ENCODE data around the gene PRKAG3.

DNA sequence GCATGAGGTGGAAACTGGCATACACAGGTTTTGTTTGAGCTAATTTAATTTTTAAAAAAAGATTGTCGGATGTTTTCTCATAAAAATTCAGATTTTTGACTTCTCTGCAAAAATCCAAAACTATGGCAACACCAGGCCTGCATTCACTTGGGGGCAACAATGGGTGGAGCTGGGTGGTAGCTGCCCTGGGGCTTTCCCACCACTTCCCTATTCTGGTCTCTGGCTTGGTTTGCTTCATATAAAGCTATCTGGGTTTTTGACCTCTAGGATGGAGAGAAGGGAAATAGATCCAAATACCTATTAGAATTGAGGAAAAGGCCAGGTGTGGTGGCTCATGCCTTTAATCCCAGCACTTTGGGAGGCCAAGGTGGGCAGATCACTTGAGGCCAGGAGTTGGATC lies 55.1 kb downstream of the PRKAG3 start:
- TF ChIP-seq, protein P1, sequence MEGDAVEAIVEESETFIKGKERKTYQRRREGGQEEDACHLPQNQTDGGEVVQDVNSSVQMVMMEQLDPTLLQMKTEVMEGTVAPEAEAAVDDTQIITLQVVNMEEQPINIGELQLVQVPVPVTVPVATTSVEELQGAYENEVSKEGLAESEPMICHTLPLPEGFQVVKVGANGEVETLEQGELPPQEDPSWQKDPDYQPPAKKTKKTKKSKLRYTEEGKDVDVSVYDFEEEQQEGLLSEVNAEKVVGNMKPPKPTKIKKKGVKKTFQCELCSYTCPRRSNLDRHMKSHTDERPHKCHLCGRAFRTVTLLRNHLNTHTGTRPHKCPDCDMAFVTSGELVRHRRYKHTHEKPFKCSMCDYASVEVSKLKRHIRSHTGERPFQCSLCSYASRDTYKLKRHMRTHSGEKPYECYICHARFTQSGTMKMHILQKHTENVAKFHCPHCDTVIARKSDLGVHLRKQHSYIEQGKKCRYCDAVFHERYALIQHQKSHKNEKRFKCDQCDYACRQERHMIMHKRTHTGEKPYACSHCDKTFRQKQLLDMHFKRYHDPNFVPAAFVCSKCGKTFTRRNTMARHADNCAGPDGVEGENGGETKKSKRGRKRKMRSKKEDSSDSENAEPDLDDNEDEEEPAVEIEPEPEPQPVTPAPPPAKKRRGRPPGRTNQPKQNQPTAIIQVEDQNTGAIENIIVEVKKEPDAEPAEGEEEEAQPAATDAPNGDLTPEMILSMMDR (IDR thresholded peaks at IDR 0.05), result no peak
- TF ChIP-seq POLR2A (IDR thresholded peaks at IDR 0.05), result no peak
